Activated CD8-positive, alpha-beta memory T cell treated with anti-CD3 and anti-CD28 coated beads, Interleukin-2, amount 50 U/mL, for 24 hours (primary cell): Measurements from ENCODE around the gene EPN1.
"Not testable (repeated sequence)": the region's sequence is repeated elsewhere in the genome, so short reads cannot be mapped to it uniquely, and the experiment has no call there.

Source experiments
- DNase-seq: peaks from one replicate; pipeline ENCODE4 v3.0.0-alpha.2; 2020; ENCODE audit errors: extremely low read depth

The EPN1 gene

GRCh38 chr19:55693336-55693974 is 18.4 kb downstream of the EPN1 start:
- DNase-seq: no peak

- no peak for DNase-seq
These were observed 19.2 kb downstream of the EPN1 start for GRCh38 chr19:55694241-55694655.

GRCh38 chr19:55694656-55695491 is 19.8 kb downstream of the EPN1 start:
- no peak for DNase-seq

- no peak for DNase-seq
These were observed 20.7 kb downstream of the EPN1 start for GRCh38 chr19:55695511-55696290.

GRCh38 chr19:55696301-55697068 is 21.5 kb downstream of the EPN1 start:
- no peak for DNase-seq

GRCh38 chr19:55697069-55697440 is 22.0 kb downstream of the EPN1 start:
- no peak for DNase-seq

- DNase-seq: no peak
These were observed 22.7 kb downstream of the EPN1 start for GRCh38 chr19:55697698-55698097.

GRCh38 chr19:55698256-55698655 is 23.2 kb downstream of the EPN1 start:
- no peak for DNase-seq

- no peak for DNase-seq
These were observed 24.2 kb downstream of the EPN1 start for GRCh38 chr19:55699221-55699620.

- no peak for DNase-seq
These were observed 25.8 kb downstream of the EPN1 start for GRCh38 chr19:55700813-55701212.

GRCh38 chr19:55702131-55702627 is 27.2 kb downstream of the EPN1 start:
- no peak for DNase-seq

- peak; percentile 7 for DNase-seq
These were observed 28.8 kb downstream of the EPN1 start for GRCh38 chr19:55703790-55704215.

GRCh38 chr19:55704494-55705245 is 29.6 kb downstream of the EPN1 start:
- no peak for DNase-seq

- no peak for DNase-seq
These were observed 30.9 kb downstream of the EPN1 start for GRCh38 chr19:55705972-55706371.

- DNase-seq: no peak
These were observed 36.7 kb downstream of the EPN1 start for GRCh38 chr19:55711719-55712118.

GRCh38 chr19:55712804-55713631 is 38.0 kb downstream of the EPN1 start:
- no peak for DNase-seq

- no peak for DNase-seq
These were observed 41.5 kb downstream of the EPN1 start for GRCh38 chr19:55716531-55716930.

- DNase-seq: no peak
These were observed 42.2 kb downstream of the EPN1 start for GRCh38 chr19:55717251-55717650.

GRCh38 chr19:55717879-55718711 is 43.1 kb downstream of the EPN1 start:
- DNase-seq: not testable (repeated sequence)
